HTERT RPE-1 (cell line): ENCODE measurements around the gene MICALL2.
"Not testable (repeated sequence)": the region's sequence is repeated elsewhere in the genome, so short reads cannot be mapped to it uniquely, and the experiment has no call there.

Experiments
- in situ Hi-C: fragments of 300-500 bp; cut with MboI; formaldehyde crosslinking; loops from 4 replicates; pipeline ENCODE4 v1.14.3; 2020; ENCODE audit warnings: low sequenced_read_pairs

The MICALL2 gene

GRCh38 chr7:1449501-1449900, 9.8 kb downstream of the MICALL2 start:
- in situ Hi-C loops = no loop called here

DNA sequence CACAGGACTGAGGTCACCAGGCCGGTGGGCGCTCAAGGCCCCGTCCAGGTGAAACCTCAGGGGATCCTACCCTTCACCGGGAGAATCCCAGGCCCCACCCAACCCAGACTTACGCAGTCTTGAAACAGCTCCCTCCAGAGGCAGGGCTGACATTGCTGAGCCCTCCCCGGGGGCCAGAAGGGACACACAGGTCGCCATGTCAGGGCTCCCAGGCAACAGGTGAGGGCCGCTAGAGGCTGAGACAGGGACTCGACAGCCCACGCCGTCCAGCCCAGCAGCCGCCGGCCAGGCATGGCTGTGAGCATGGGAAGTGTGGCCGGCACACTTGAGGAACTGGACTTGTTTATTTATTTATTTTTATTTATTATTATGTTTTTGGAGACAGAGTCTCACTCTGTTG, 10.3 kb downstream of the MICALL2 start:
- in situ Hi-C loops = no loop called here

- in situ Hi-C loops = no loop called here
These were observed 11.6 kb downstream of the MICALL2 start for GRCh38 chr7:1447551-1448244.

GRCh38 chr7:1447112-1447511, 12.2 kb downstream of the MICALL2 start:
- in situ Hi-C loops = no loop called here

- in situ Hi-C loops = no loop called here
These were observed 12.6 kb downstream of the MICALL2 start for GRCh38 chr7:1446620-1447032.

- in situ Hi-C loops = not testable (repeated sequence)
These were observed 13.2 kb downstream of the MICALL2 start for GRCh38 chr7:1446026-1446425.

GRCh38 chr7:1445341-1445740, 13.9 kb downstream of the MICALL2 start:
- in situ Hi-C loops = no loop called here

- in situ Hi-C loops = no loop called here
These were observed 14.3 kb downstream of the MICALL2 start for GRCh38 chr7:1444925-1445322.

DNA sequence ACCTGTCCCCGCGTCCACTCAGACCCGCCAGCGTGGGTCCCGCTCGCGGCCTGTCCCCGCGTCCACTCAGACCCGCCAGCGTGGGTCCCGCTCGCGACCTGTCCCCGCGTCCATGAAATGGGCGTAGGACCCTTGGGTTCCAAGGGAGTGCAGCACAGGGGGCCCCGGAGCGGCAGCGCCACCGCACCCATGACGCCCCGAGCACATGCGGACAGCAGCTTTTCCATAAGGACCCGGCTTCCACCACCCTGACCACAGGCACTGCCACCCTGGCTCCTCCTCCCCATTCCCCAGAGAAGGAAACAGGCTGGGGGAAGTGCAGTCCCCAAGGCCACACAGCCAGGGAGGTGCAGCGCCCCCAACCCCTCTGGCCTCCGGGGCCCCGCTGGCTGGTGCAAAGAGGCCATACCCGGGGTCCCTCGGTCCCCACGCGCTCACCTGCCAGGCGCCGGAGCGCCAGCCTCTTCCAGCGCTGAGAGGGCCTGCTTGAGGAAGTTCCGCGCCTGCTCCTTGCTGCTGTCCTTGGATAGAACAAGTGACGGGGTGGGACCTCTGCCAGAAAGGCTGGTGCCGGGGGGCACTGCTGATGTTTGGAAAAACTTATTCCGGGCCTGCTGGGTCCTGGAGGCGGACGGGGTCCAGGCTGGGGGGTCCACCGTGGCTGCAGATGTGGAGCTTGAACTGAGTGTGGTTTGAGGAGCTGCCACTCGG, 14.9 kb downstream of the MICALL2 start:
- in situ Hi-C loops = no loop called here

- in situ Hi-C loops = not testable (repeated sequence)
These were observed 15.6 kb downstream of the MICALL2 start for GRCh38 chr7:1443587-1444200.

DNA sequence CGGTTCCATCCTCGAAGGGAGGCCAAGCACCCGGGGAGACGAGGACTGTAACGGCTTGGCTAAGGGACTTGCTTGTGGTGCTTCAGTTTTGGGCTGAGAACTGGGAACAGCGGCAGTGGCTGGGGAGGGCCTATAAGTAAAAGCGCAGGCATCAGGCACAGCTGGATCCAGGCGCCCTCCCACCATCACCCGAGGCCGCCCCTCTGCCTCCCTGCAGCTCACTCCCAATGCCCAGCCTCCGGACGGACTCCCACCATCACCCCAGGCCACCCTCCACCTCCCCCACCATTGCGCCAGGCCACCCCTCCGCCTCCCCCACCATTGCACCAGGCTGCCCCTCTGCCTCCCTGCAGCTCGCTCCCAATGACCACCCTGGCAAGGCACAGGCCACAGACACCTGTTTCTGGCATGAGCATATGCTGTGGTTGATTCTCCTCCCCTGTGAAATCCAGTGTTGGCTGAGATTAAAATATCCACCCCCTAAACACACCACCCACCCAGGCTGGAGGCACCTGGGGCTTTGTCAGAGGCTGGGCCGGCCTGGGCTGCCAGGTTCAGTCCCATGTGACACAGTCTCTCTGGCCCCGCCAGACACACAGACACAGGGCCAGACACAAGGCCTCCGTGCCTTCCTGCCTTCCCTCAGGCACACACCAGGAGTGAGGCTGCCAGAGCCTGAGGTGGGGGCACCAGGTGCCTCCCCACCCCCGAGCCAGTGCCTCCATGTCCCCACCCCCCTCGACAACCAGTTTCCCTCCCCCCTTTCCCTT, 16.7 kb downstream of the MICALL2 start:
- in situ Hi-C loops = no loop called here

DNA sequence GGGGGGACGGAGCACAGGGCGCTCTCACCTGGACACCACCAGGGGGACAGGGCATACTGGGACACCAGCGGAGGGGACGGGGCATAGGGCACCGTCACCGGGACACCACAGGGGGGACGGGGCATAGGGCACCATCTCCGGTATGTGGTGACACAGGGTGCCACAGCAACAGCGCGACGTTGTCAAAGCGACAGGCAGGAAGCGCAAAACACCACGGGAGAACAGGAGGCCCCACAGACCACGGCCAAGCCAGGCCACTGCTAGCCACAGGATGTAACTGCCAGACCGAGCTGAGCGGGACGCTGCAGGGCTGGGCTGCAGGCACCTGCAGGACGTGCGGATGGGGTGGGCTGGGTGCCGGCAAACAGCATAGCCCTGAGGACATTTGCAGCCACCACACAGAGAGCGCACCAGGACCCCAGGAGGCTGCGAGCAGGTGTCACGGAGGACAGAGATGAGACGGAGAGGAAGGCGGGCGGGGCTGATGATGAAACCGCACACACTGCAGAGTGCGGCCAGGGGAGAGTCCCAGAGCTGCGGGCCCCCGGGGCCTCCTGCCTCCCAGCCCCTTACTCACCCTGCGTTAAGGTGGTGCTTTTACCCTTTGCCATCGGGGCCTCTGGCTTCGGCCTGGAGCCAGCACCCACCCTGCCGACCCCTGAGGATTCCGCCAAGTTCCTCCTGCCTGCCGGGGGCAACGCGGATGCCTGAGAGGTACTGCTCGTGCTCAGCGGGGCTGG, 17.5 kb downstream of the MICALL2 start:
- in situ Hi-C loops = no loop called here

- in situ Hi-C loops = no loop called here
These were observed 18.6 kb downstream of the MICALL2 start for GRCh38 chr7:1440620-1441019.

- in situ Hi-C loops = no loop called here
These were observed 19.6 kb downstream of the MICALL2 start for GRCh38 chr7:1439373-1440363.

DNA sequence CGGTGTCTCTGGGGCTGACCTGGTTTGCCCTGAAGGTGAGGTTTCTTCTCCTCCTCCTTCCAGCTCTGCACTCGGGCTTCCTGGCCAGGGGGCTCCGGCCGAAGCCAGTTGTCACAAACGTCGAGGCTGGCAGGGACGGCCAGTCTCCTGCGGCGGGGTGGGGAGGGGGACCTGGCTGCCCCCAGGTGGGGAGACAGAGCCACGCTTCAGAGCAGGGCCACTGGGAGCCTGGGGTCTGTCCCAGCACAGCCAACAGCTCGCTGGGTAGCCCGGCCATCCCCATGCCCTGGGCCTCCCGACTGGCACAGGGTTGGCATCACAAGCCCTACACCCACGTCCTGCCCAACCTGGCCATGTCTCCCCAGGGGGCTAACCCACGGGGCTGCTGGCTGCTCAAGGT, 20.4 kb downstream of the MICALL2 start:
- in situ Hi-C loops = no loop called here

GRCh38 chr7:1438208-1438607, 21.1 kb downstream of the MICALL2 start:
- in situ Hi-C loops = no loop called here

GRCh38 chr7:1437155-1437880, 22.0 kb downstream of the MICALL2 start:
- in situ Hi-C loops = no loop called here

GRCh38 chr7:1436608-1437007, 22.7 kb downstream of the MICALL2 start:
- in situ Hi-C loops = no loop called here
